ENCODE measurements around the gene IGSF9B. TPM values are rescaled to one million over a fixed set of nuclear protein-coding genes. Genes with fewer than 3 reads are reported as not detected.

Gene IGSF9B
- total and polyA plus RNA-seq, 2 donors from 2014 or later = 0.86 to 10.4 TPM

- Histone ChIP-seq H3K4me1 (ENCODE audit: control insufficient read depth in 2 of 3, insufficient read depth in 2 of 3, low read depth in 1 of 3, low read length in 3 of 3) (no peaks in the 10 kb centered on the region), H3K9me3 (ENCODE audit: control insufficient read depth in 2 of 3, insufficient read depth in 1 of 3, low read length in 3 of 3) (peaks cover 0 to 3% (median 0%) of the 10 kb centered on the region in 3 donors), H3K36me3 (ENCODE audit: control insufficient read depth in 2 of 3, insufficient read depth in 3 of 3, low read length in 3 of 3) (no peaks in the 10 kb centered on the region), H3K9ac (ENCODE audit: low read length in 3 of 3) (no peak overlapping the region), H3K27ac (ENCODE audit: low read depth in 2 of 2, low read length in 2 of 2) (no peak overlapping the region), H3K27me3 (ENCODE audit: control insufficient read depth, insufficient read depth, low read length) (no peaks in the 10 kb centered on the region), H3K4me3 (ENCODE audit: low read length in 3 of 3) (no peak overlapping the region)
- no peak for FAIRE-seq
- TF ChIP-seq CTCF (IDR thresholded peaks at IDR 0.05; ENCODE audit: borderline replicate concordance, extremely low read depth, insufficient read depth) = no peak
- intact Hi-C loops (cut with DNase I) = no loop called here
- no peak for DNase-seq
These were observed 70.7 kb downstream of the IGSF9B start for GRCh38 chr11:133886029-133886428.

DNA sequence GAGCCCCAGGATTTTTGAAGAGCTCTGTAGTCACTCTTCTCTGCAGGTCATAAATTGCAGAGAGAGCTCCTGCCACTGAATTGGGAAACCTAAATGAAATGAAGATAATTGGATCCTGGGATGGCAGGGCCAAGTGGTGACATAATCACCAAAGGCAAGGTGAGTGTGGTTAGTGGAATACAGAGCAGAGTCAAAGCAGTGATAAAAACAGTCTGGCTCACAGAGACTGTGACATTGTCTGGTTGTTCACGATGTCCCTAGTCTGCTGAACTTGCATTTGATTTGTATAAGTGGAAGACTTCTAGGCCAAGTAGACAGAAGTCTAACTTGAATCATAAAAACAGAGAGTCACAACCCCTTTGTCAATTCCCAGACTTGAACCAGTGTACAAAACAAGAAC, 84.6 kb downstream of the IGSF9B start:
- Histone ChIP-seq H3K27ac (ENCODE audit: low read depth in 2 of 2, low read length in 2 of 2) (no peak overlapping the region), H3K9me3 (ENCODE audit: control insufficient read depth in 2 of 3, insufficient read depth in 1 of 3, low read length in 3 of 3) (peaks cover 0 to 5% (median 0%) of the 10 kb centered on the region in 3 donors), H3K27me3 (ENCODE audit: control insufficient read depth, insufficient read depth, low read length) (no peaks in the 10 kb centered on the region), H3K4me1 (ENCODE audit: control insufficient read depth in 2 of 3, insufficient read depth in 2 of 3, low read depth in 1 of 3, low read length in 3 of 3) (no peaks in the 10 kb centered on the region), H3K9ac (ENCODE audit: low read length in 3 of 3) (no peak overlapping the region), H3K36me3 (ENCODE audit: control insufficient read depth in 2 of 3, insufficient read depth in 3 of 3, low read length in 3 of 3) (no peaks in the 10 kb centered on the region), H3K4me3 (ENCODE audit: low read length in 3 of 3) (no peak overlapping the region)
- no peak for TF ChIP-seq CTCF (IDR thresholded peaks at IDR 0.05; ENCODE audit: borderline replicate concordance, extremely low read depth, insufficient read depth)
- DNase-seq (no peak), FAIRE-seq (no peak)
- intact Hi-C loops (cut with DNase I) = no loop called here

- Histone ChIP-seq H3K4me1 (ENCODE audit: control insufficient read depth in 2 of 3, insufficient read depth in 2 of 3, low read depth in 1 of 3, low read length in 3 of 3) (no peaks in the 10 kb centered on the region), H3K36me3 (ENCODE audit: control insufficient read depth in 2 of 3, insufficient read depth in 3 of 3, low read length in 3 of 3) (no peaks in the 10 kb centered on the region), H3K27me3 (ENCODE audit: control insufficient read depth, insufficient read depth, low read length) (no peaks in the 10 kb centered on the region), H3K9ac (ENCODE audit: low read length in 3 of 3) (no peak overlapping the region), H3K4me3 (ENCODE audit: low read length in 3 of 3) (no peak overlapping the region), H3K27ac (ENCODE audit: low read depth in 2 of 2, low read length in 2 of 2) (no peak overlapping the region), H3K9me3 (ENCODE audit: control insufficient read depth in 2 of 3, insufficient read depth in 1 of 3, low read length in 3 of 3) (no peaks in the 10 kb centered on the region)
- no peak for TF ChIP-seq CTCF (IDR thresholded peaks at IDR 0.05; ENCODE audit: borderline replicate concordance, extremely low read depth, insufficient read depth)
- FAIRE-seq (no peak), DNase-seq (no peak)
- intact Hi-C loops (cut with DNase I) = no loop called here
These were observed 89.3 kb downstream of the IGSF9B start for GRCh38 chr11:133867456-133867855.

DNA sequence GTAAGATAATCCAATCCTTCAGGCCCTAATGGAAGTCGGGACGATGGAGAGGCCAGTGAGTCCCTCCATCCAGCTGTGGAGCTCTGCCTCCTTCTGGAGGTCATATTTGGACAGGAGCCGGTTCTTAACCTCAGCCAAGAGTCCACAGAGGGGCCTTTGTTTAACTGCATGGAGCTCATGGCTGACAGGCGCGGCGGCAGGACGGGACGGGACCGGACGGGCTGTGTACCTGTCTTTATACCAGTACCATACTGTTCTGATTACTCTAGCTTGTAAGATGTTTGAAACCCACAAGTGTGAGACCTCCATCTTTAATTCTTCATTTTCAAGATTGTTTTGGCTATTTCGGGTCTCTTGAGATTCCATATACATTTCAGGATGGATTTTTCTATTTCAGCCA, 91.3 kb downstream of the IGSF9B start:
- intact Hi-C loops (cut with DNase I) = no loop called here
- DNase-seq = no peak
- Histone ChIP-seq H3K4me3 (ENCODE audit: low read length in 3 of 3) (no peak overlapping the region), H3K27ac (ENCODE audit: low read depth in 2 of 2, low read length in 2 of 2) (no peak overlapping the region), H3K9ac (ENCODE audit: low read length in 3 of 3) (no peak overlapping the region), H3K4me1 (ENCODE audit: control insufficient read depth in 2 of 3, insufficient read depth in 2 of 3, low read depth in 1 of 3, low read length in 3 of 3) (no peaks in the 10 kb centered on the region), H3K9me3 (ENCODE audit: control insufficient read depth in 2 of 3, insufficient read depth in 1 of 3, low read length in 3 of 3) (no peaks in the 10 kb centered on the region), H3K36me3 (ENCODE audit: control insufficient read depth in 2 of 3, insufficient read depth in 3 of 3, low read length in 3 of 3) (no peaks in the 10 kb centered on the region), H3K27me3 (ENCODE audit: control insufficient read depth, insufficient read depth, low read length) (no peaks in the 10 kb centered on the region)
- no peak for FAIRE-seq
- no peak for TF ChIP-seq CTCF (IDR thresholded peaks at IDR 0.05; ENCODE audit: borderline replicate concordance, extremely low read depth, insufficient read depth)

Data from kidney (tissue), 14 donors.